Urinary bladder (tissue), 4 donors: ENCODE results near the gene NECAP2. TPM values are rescaled to one million over a fixed set of nuclear protein-coding genes. Genes with fewer than 3 reads are reported as not detected.
"Not testable (repeated sequence)": the region's sequence is repeated elsewhere in the genome, so short reads cannot be mapped to it uniquely, and the experiment has no call there.

ENCODE experiments used
- DNase-seq: peaks from one replicate; pipeline ENCODE4 v3.0.0-alpha.2; 2015; ENCODE audit errors: extremely low spot score
- H3K27ac ChIP-seq: one replicate; pipeline ENCODE4 v1.5.1; 2013; ENCODE audit warnings: low read depth, mild to moderate bottlenecking, moderate library complexity
- H3K36me3 ChIP-seq: one replicate; pipeline ENCODE4 v1.6.1; 2013; ENCODE audit warnings: mild to moderate bottlenecking, moderate library complexity; ENCODE audit not compliant: insufficient read depth
- H3K4me1 ChIP-seq: one replicate; pipeline ENCODE4 v1.6.1; 2013; ENCODE audit warnings: mild to moderate bottlenecking, moderate library complexity; ENCODE audit not compliant: insufficient read depth
- H3K4me3 ChIP-seq: one replicate; pipeline ENCODE4 v1.5.1; 2013; ENCODE audit warnings: low read depth, low read length
- WGBS: extraction: QIAGEN DNeasy Blood & Tissue Kit; methylation state at CpG from one replicate; pipeline ENCODE4 v1.1.7; 2013; 5-methylcytosine and 5-hydroxymethylcytosine counted together
- polyA plus RNA-seq: library from polyadenylated mRNA; stranded (reverse); fragments of 200-250 nt; gene quantifications from one replicate; pipeline ENCODE4 v1.2.3, GENCODE V29; 2013
- total RNA-seq: library from RNA; depleted of rRNA; stranded (reverse); fragments of >200 nt; gene quantifications from one replicate; pipeline ENCODE4 v1.2.3, GENCODE V29; 2014
- donor health status: healthy with polysubstance abuse.
- donor health status: healthy.

Gene NECAP2
- total and polyA plus RNA-seq, 2 donors: 36.6 to 46.0 TPM

DNA sequence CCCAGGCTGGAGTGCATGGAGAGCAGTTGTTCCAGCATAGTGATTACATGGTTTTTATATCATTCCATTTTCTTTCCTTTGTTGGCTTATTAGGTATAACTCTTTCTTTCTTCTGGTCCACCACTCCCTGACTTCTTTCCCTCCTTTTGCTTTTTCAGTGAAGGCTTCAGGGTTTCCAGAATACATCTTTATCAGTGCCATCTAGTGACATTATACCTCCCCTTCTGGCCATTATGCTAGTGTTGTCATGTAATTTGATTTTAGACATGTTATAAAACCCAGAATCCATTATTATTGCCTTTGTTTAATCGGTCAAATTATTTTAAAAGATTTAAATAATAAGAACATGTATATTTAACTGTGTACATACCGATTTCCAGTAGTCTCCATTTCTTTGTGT lies 63.0 kb downstream of the NECAP2 start:
- no peak for DNase-seq
- WGBS: 75% methylated on average over 2 of the region's 2 CpGs
- Histone ChIP-seq H3K36me3 (no peaks in the 10 kb centered on the region), H3K27ac (no peak overlapping the region), H3K4me1 (no peaks in the 10 kb centered on the region), H3K4me3 (no peak overlapping the region)

DNA sequence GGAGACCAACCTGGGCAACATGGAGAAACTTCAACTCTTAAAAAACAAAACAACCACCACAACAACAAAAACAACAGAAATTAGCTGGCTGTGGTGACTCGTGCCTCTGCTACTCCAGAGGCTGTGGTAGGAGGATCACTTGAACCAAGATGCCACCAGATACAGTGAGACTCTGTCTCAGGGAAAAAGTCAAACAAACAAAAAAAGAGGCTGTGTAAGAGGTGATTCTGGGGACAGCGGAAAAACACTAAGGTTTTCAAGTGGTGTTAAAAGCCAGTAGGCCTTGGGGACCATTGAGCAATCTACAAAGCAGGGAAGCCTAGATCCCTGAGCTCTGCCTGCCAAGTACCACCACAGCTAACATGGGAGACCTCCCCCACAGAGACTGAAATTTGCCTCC lies 65.3 kb downstream of the NECAP2 start:
- DNase-seq, H3K27ac ChIP-seq, H3K4me1 ChIP-seq, H3K36me3 ChIP-seq, H3K4me3 ChIP-seq: not testable (repeated sequence)
- WGBS: 95% methylated on average over 2 of the region's 2 CpGs

DNA sequence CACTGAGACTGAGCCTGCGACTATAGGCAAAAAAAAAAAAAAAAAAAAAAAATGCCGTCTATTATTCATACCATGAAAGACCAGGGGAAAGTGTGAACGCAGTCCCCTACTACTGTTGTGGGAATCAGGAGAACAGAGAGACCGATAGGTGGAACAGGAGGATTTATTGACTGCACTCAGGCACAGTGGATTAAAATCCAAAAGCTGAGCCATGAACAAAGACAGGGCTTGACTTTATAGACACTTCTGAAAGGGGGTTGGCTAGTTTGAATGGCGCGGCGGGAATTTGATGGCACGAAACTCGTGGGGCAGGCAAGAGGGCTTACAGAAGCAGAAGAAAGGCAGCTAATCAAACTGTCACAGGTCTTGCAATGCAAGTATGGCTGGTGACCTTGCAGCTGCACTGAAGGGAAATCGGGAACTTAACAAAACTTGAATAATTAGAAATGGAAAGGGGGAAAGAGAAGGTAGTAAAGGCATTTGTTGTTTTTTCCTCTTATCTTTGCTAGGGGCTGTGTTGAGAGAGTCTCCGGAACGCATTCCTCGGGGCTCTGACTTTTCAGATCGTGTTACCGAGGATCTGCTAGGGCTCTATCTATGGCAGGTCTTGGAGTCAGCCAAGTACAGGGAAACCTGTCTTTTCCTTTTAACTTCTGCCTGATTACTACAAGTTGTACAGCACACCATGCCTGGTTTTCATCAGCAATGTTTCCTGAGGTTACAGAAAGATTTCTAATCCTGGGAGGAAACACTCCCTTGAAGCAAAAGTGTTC lies 66.0 kb downstream of the NECAP2 start:
- DNase-seq, H3K36me3 ChIP-seq, H3K27ac ChIP-seq, H3K4me3 ChIP-seq, H3K4me1 ChIP-seq: not testable (repeated sequence)
- 56% methylated on average over 15 of the region's 15 CpGs for WGBS

DNA sequence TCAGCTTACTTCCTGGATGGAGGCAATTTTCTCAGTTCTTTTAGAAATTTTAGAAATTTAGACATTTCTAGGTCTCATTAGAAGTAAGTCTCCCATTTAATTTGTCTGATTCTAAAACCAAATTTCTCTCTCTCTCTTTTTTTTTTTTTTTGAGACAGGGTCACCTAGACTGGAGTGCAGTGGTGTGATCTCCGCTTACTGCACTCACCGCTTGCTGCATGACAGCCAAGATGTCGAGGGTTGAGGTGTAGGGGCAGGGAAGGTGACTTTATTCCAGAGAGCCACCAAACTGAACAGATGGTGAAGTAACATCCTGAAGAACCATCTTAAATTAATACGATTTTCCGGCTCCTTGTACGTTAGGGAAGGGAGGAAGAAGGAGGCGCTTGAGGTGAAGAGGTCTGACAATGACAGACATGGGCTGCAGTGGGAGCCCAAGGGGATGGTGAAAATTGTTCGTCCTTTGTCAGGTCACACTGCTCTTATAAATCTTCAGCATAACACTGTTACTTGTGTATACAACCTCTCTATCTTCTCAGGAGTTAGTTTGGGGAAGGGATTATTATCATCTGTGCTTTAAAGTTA lies 68.4 kb downstream of the NECAP2 start:
- not testable (repeated sequence) for H3K36me3 ChIP-seq, H3K4me1 ChIP-seq, DNase-seq, H3K4me3 ChIP-seq, H3K27ac ChIP-seq
- WGBS: 79% methylated on average over 8 of the region's 8 CpGs

Other genes with a start within 250 kb of the NECAP2 start
- 6.9 TPM for gene ARHGEF19, start 228.1 kb upstream of the NECAP2 start, total RNA-seq
- 15.2 TPM for gene ARHGEF19, start 228.1 kb upstream of the NECAP2 start, polyA plus RNA-seq
- 3.2 TPM for gene CPLANE2, start 203.5 kb upstream of the NECAP2 start, total RNA-seq
- 8.5 TPM for gene CPLANE2, start 203.5 kb upstream of the NECAP2 start, polyA plus RNA-seq
- gene FBXO42, start 88.2 kb upstream of the NECAP2 start, total RNA-seq: 25.7 TPM
- gene FBXO42, start 88.2 kb upstream of the NECAP2 start, polyA plus RNA-seq: 28.2 TPM
- 17.8 TPM for gene SZRD1, start 73.5 kb upstream of the NECAP2 start, total RNA-seq
- gene SZRD1, start 73.5 kb upstream of the NECAP2 start, polyA plus RNA-seq: 115 TPM
- not detected for gene SPATA21, start 3.3 kb upstream of the NECAP2 start, total RNA-seq
- 0.29 TPM for gene SPATA21, start 3.3 kb upstream of the NECAP2 start, polyA plus RNA-seq
- gene RNU1-1, start 73.6 kb downstream of the NECAP2 start, total RNA-seq: under 0.01 TPM
- gene RNU1-1, start 73.6 kb downstream of the NECAP2 start, polyA plus RNA-seq: not detected
- gene NBPF1, start 172.8 kb downstream of the NECAP2 start, total RNA-seq: 137 TPM
- 22.9 TPM for gene NBPF1, start 172.8 kb downstream of the NECAP2 start, polyA plus RNA-seq
- gene RNU1-3, start 226.2 kb downstream of the NECAP2 start, total RNA-seq: under 0.01 TPM
- not detected for gene RNU1-3, start 226.2 kb downstream of the NECAP2 start, polyA plus RNA-seq